Right lung (tissue), 5 donors: ENCODE data around the gene SURF4. TPM values are rescaled to one million over a fixed set of nuclear protein-coding genes. Genes with fewer than 3 reads are reported as not detected.
"Not testable (repeated sequence)": the region's sequence is repeated elsewhere in the genome, so short reads cannot be mapped to it uniquely, and the experiment has no call there.

ENCODE experiments used
- DNase-seq, 2 donors: peaks; one replicate each; pipeline ENCODE4 v3.0.0-alpha.2; 2013
- polyA plus RNA-seq, 5 donors: library from polyadenylated mRNA; unstranded; fragments of 120-200 nt; gene quantifications; one replicate each; pipeline versions ENCODE4 v1.2.1 to v1.2.3, GENCODE V29; 2013; ENCODE audit warnings: inconsistent platforms in 1 of 5, low replicate concordance in 1 of 5; ENCODE audit not compliant: insufficient read length in 5 of 5, insufficient read depth in 1 of 5

SURF4 gene
- polyA plus RNA-seq, 5 donors = 103 to 152 (median 120) TPM

GRCh38 chr9:133401588-133401987, 25.7 kb upstream of the SURF4 start:
- DNase-seq = no peak

GRCh38 chr9:133400292-133400691, 24.4 kb upstream of the SURF4 start:
- DNase-seq = no peak

- DNase-seq = no peak
These were observed 22.0 kb upstream of the SURF4 start for GRCh38 chr9:133397895-133398294.

- DNase-seq = no peak
These were observed 21.5 kb upstream of the SURF4 start for GRCh38 chr9:133397370-133397769.

GRCh38 chr9:133396952-133397351, 21.1 kb upstream of the SURF4 start:
- no peak for DNase-seq

GRCh38 chr9:133394687-133395271, 18.9 kb upstream of the SURF4 start:
- DNase-seq = no peak

GRCh38 chr9:133393399-133393798, 17.5 kb upstream of the SURF4 start:
- DNase-seq = no peak

GRCh38 chr9:133392308-133392707, 16.4 kb upstream of the SURF4 start:
- DNase-seq = not testable (repeated sequence)

- DNase-seq = not testable (repeated sequence)
These were observed 15.6 kb upstream of the SURF4 start for GRCh38 chr9:133391449-133391848.

GRCh38 chr9:133390713-133391112, 14.9 kb upstream of the SURF4 start:
- DNase-seq = no peak

GRCh38 chr9:133389562-133389961, 13.7 kb upstream of the SURF4 start:
- no peak for DNase-seq

GRCh38 chr9:133389025-133389557, 13.2 kb upstream of the SURF4 start:
- no peak for DNase-seq

- DNase-seq = no peak
These were observed 11.8 kb upstream of the SURF4 start for GRCh38 chr9:133387680-133388079.

- no peak for DNase-seq
These were observed 10.5 kb upstream of the SURF4 start for GRCh38 chr9:133386338-133386737.

GRCh38 chr9:133385452-133385851, 9.6 kb upstream of the SURF4 start:
- no peak for DNase-seq

GRCh38 chr9:133384736-133385321, 9.0 kb upstream of the SURF4 start:
- no peak for DNase-seq

GRCh38 chr9:133383438-133383837, 7.6 kb upstream of the SURF4 start:
- no peak for DNase-seq

GRCh38 chr9:133382507-133383141, 6.8 kb upstream of the SURF4 start:
- no peak for DNase-seq

GRCh38 chr9:133380734-133381133, 4.9 kb upstream of the SURF4 start:
- DNase-seq = no peak

GRCh38 chr9:133379153-133380086, 3.6 kb upstream of the SURF4 start:
- DNase-seq = no peak

- DNase-seq = no peak
These were observed 2.6 kb upstream of the SURF4 start for GRCh38 chr9:133378408-133378962.

- DNase-seq = no peak
These were observed 1.9 kb upstream of the SURF4 start for GRCh38 chr9:133377721-133378216.
